Measurements from ENCODE around the gene LRP1B.

- TF ChIP-seq CTCF (IDR thresholded peaks at IDR 0.05) (no peak), POLR2AphosphoS5 (IDR thresholded peaks at IDR 0.05) (no peak)
Measured at GRCh38 chr2:140876015-140876414, 1254.8 kb downstream of the LRP1B start.

Data from breast epithelium (tissue), 3 donors.